GM18519 (cell line): ENCODE measurements around the gene TMEM150A.
"Not testable (repeated sequence)": the region's sequence is repeated elsewhere in the genome, so short reads cannot be mapped to it uniquely, and the experiment has no call there.

Experiments
- ATAC-seq: cut with Tn5 transposase; IDR thresholded peaks from one replicate; pipeline ENCODE4 v1.9.1; 2021; ENCODE audit warnings: mild to moderate bottlenecking, moderate library complexity; ENCODE audit not compliant: unreplicated experiment, low FRiP score

TMEM150A gene

GRCh38 chr2:85595301-85596025, 7.0 kb downstream of the TMEM150A start, which contains the start of gene RNF181:
Gene RNF181 (plus strand): TSS chr2:85595745. CDS start chr2:85595764, 19 bp downstream.
- peak; percentile 96 for ATAC-seq

GRCh38 chr2:85594715-85595300, 7.7 kb downstream of the TMEM150A start:
- no peak for ATAC-seq

DNA sequence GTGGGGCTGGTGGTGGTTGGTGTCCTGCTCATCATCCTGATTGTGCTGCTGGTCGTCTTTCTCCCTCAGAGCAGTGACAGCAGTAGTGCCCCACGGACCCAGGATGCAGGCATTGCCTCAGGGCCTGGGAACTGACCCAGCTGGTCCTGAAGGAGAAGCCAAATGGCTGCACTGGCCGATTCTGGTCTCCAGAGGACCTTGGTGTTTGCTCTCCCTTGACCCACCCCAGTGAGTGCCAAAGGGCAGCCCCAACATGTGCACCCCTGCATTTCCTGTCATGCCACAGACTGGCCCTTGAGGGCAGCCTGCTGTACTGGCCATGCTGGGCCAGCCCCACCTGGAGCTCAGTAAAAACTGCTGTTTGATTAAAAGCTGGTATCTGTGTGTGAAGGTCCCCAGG, 9.5 kb downstream of the TMEM150A start:
- ATAC-seq, result no peak

DNA sequence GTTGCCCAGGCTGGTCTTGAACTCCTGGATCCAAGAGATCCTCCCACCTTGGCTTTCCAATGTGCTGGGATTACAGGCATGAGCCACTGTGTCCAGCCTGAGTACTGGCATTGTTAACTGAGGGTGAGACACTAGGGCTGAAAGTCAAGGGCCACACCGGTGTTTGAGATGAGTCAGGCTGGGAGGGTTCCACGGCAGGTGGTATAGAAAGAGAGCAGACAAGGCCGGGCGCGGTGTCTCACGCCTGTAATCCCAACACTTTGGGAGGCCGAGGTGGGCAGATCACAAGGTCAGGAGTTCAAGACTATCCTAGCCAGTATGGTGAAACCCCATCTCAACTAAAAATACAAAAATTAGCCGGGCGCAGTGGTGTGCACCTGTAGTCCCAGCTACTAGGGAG, 10.2 kb downstream of the TMEM150A start:
- not testable (repeated sequence) for ATAC-seq

DNA sequence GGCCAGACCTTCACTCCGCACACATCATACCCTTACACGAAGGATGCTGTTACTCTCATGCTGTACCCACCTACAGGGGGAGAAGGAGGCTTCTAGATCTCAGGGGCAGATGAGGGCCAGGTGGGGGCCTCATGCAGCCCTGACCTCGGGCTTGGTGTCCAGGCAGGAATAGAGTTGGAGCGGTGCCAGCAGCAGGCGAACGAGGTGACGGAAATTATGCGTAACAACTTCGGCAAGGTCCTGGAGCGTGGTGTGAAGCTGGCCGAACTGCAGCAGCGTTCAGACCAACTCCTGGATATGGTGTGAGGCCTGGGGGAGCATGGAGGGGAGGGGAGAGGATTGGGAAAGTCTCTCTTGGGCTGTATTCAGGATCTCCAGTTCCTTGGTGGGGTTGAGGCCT, 10.9 kb downstream of the TMEM150A start:
- ATAC-seq, result no peak

- ATAC-seq, result no peak
These were observed 11.5 kb downstream of the TMEM150A start for GRCh38 chr2:85590950-85591349.

GRCh38 chr2:85589982-85590791, 12.3 kb downstream of the TMEM150A start:
- no peak for ATAC-seq

DNA sequence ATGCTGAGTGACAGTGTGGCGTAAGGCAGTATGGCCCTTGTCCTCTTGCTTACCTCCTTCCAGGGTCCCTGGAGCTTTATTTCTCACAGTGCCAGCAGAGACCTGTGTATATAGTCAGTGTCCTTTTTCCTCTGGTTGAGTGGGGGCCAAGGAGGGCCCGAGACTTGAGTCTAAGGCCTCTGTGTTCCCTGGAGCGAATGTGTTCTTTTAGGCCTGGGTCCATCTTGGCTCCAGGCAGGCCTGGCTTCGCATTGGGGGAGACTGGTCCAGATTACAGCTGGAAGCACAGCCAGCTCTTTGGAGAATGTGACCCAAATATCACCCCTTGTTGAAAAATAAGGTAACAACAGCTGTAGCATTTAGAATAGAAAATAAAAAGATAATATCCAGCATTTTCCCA, 13.3 kb downstream of the TMEM150A start:
- ATAC-seq, result no peak

- ATAC-seq, result no peak
These were observed 13.9 kb downstream of the TMEM150A start for GRCh38 chr2:85588645-85589044.

DNA sequence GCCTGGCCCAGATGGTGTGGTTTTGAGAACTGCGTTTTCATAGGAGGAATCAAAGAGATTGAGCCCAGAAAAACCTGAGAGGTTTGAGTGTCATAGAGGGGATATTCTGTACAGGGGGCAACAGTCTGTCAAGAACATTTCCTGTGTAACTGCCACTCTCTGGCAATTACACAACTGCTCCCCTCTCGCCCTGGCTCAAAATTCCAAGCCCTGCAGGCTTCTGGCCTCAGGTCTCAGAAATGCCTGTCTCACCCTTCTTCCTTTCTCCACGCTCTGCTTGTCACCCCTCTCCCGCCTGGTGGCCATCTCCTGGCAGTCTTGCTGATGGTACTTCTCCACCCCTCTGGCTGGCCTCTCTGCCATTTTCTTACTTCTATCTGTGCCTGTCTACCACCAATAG, 14.3 kb downstream of the TMEM150A start:
- ATAC-seq, result no peak

DNA sequence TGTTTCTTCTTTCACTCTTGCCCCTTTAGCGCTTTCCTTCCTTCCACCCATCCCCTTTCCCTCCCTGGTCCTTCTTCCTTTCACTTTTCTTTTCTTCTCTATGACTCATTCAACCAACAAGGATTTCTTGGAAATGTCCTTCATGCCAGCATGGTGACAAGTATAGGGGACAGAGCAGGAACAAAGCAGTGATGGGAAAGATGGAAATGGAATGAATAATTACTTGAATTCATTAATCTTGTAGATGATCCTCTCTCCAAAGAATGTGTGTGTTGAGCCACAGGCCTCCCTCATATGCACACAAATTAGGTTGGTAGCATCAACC, 16.8 kb downstream of the TMEM150A start:
- no peak for ATAC-seq

GRCh38 chr2:85584857-85585780, 17.4 kb downstream of the TMEM150A start:
- no peak for ATAC-seq

GRCh38 chr2:85584354-85584856, 18.1 kb downstream of the TMEM150A start, which contains the start of gene VAMP5:
Gene VAMP5 (plus strand): TSS chr2:85584431. CDS start chr2:85584491, 60 bp downstream.
- ATAC-seq, result no peak

DNA sequence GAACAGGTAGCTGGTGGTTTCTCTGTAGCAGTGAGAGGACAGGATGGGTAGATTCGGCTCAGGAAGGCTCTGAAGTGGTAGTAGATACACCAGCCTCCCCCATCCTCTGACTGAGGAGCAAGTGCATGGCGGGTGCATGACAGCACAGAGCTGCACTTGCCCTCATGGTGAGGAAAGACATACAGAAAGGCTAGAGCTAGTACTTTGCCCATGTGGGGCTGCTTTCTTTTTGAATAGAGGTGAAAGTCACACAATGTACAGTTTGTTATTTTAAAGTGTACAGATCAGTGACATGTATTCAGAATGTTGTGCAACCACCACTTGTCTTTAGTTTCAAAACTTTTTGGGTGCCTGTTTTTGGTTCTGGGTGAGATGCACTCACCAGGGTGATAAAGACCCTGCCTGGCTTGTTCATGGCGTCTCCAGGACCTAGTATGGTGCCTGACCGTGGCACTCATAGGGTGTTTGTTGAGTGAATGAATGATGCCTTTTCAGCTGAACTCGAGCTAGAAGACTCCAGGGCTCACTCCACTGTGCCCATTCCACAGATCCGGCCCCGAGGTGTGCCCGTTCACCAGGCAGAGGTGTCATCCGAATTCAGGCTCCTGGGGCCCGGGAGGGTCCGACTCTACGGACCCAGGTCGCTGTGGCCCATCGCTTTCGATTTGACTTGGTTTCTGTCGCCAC, 18.7 kb downstream of the TMEM150A start:
- ATAC-seq, result peak; percentile 60

DNA sequence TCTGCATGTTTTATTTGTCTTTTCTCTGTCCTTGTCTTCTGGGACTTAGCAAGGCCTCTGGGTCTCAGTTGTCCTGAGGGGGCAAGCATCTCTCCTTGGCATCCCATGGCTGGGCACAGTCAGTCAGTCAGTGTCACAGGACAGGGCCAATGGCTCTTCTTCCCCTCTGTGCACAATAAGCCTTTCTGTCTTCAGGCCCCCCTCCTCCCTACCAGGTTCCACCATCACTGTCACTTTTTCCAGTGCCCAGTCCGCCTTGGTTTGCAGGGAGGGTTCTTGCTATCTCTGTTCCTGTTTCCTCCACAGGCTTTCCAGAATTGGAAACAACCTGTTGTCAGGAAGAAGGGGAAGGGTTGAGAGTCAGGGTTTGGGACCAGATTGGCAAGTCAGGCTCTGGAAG, 20.0 kb downstream of the TMEM150A start:
- ATAC-seq, result no peak

GRCh38 chr2:85580206-85580605, 22.3 kb downstream of the TMEM150A start:
- ATAC-seq, result no peak

- no peak for ATAC-seq
These were observed 23.1 kb downstream of the TMEM150A start for GRCh38 chr2:85579266-85579935.

GRCh38 chr2:85578243-85579180, 24.0 kb downstream of the TMEM150A start:
- ATAC-seq, result no peak
